Measurements from ENCODE around the gene TMEM132C. TPM values are rescaled to one million over a fixed set of nuclear protein-coding genes. Genes with fewer than 3 reads are reported as not detected.

TMEM132C gene
- polyA plus RNA-seq (2013, experiment 1 of 2): not detected
- not detected for polyA plus RNA-seq (2013, experiment 2 of 2)

DNA sequence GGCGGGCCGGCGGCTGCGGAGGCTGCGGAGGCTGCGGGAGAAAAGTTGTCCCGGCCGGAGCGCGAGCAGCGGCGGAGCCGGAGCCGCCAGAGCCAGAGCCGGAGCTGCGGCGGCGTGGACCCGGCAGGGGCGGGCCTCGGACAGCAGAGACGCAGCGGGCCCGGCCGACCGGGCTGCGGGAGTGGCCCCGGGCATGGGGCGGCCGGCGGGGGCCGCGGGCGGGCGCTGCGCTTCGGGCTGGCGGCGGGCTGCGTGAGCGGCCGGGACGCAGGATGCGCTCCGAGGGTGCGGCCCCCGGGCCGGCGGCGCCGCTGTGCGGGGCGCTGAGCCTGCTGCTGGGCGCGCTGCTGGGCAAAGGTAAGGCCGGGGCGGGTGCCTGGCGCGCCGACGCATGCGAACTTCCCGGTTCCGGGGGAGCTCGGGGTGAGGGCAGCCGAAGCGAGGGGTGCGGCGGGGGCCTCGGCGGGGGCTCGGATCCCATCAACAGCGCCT lies at the start of gene TMEM132C:
TMEM132C (plus strand) TSS at position 40 of the 492 bp plus-strand sequence; CDS start at position 273, 233 bp downstream.
- Histone ChIP-seq H3K27ac (ENCODE audit: low read length, poor library complexity, severe bottlenecking) (no peak within 1 kb of the TSS), H3K9me3 (ENCODE audit: control insufficient read depth, low read length) (peaks cover 17% of the 10 kb centered on the region), H2BK5ac (ENCODE audit: low read depth, low read length, poor library complexity, severe bottlenecking) (no peak within 1 kb of the TSS), H3K4ac (ENCODE audit: low read depth in 1 of 2, low read length in 2 of 2) (no peak within 1 kb of the TSS), H3K79me1 (replicated peaks; ENCODE audit: low read length, poor library complexity, severe bottlenecking) (no peaks in the 10 kb centered on the region), H3K4me2 (ENCODE audit: low read length, poor library complexity, severe bottlenecking) (peak within 1 kb of the TSS; percentile 55), H2BK15ac (ENCODE audit: low read depth, poor library complexity, severe bottlenecking) (no peak within 1 kb of the TSS), H2BK120ac (ENCODE audit: low read depth, low read length) (no peak within 1 kb of the TSS), H3K27me3 (ENCODE audit: control insufficient read depth in 1 of 2, insufficient read depth in 1 of 2, low read length in 2 of 2) (peaks cover 46 to 55% of the 10 kb centered on the region in 2 experiments), H4K8ac (ENCODE audit: low read length) (no peak within 1 kb of the TSS), H3K36me3 (ENCODE audit: control insufficient read depth in 1 of 2, insufficient read depth in 2 of 2, low read depth in 1 of 2, low read length in 2 of 2) (no peaks in the 10 kb centered on the region), H3K23ac (ENCODE audit: low read length in 2 of 2) (no peak within 1 kb of the TSS), H3K4me3 (ENCODE audit: insufficient read depth in 1 of 2, low read depth in 1 of 2, low read length in 2 of 2) (peak within 1 kb of the TSS in 1 of 2 experiments; percentile 7), H3K14ac (ENCODE audit: low read length in 2 of 2) (no peak within 1 kb of the TSS), H2BK12ac (ENCODE audit: low read length in 2 of 2) (no peak within 1 kb of the TSS), H3K18ac (ENCODE audit: low read depth in 1 of 2, low read length in 2 of 2) (no peak within 1 kb of the TSS), H4K91ac (ENCODE audit: low read length) (no peak within 1 kb of the TSS), H3K9ac (ENCODE audit: low read length) (no peak within 1 kb of the TSS), H3K4me1 (ENCODE audit: control insufficient read depth, insufficient read depth, low read depth, low read length) (peaks cover 18% of the 10 kb centered on the region), H2AFZ (ENCODE audit: low read depth, low read length) (no peak within 1 kb of the TSS), H2AK5ac (ENCODE audit: low read length, severe bottlenecking) (no peak within 1 kb of the TSS)
- 4% methylated on average over 16 of the region's 73 CpGs for WGBS
- no peak for DNase-seq

DNA sequence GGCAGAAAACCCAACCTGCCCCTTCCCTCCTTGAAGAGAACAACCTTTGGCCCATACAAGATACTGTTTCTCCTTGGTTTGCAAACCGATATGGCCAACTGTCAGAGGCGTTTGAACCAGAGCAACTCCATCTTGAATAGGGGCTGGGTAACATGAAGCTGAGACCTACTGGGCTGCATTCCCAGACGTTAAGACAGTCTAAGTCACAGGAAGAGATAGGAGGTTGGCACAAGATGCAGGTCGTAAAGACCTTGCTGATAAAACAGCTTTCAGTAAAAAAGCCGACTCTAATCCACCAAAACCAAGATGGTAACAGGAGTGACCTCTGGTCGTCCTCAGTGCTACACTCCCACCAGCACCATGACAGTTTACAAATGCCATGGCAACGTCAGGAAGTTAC lies 42.7 kb upstream of the TMEM132C start:
- Histone ChIP-seq H3K79me1 (replicated peaks; ENCODE audit: low read length, poor library complexity, severe bottlenecking) (no peaks in the 10 kb centered on the region), H2AFZ (ENCODE audit: low read depth, low read length) (no peak overlapping the region), H3K4me3 (ENCODE audit: insufficient read depth in 1 of 2, low read depth in 1 of 2, low read length in 2 of 2) (no peak overlapping the region), H2BK12ac (ENCODE audit: low read length in 2 of 2) (no peak overlapping the region), H3K14ac (ENCODE audit: low read length in 2 of 2) (no peak overlapping the region), H3K4ac (ENCODE audit: low read depth in 1 of 2, low read length in 2 of 2) (no peak overlapping the region), H3K4me1 (ENCODE audit: control insufficient read depth, insufficient read depth, low read depth, low read length) (no peaks in the 10 kb centered on the region), H2BK5ac (ENCODE audit: low read depth, low read length, poor library complexity, severe bottlenecking) (no peak overlapping the region), H4K91ac (ENCODE audit: low read length) (no peak overlapping the region), H3K36me3 (ENCODE audit: control insufficient read depth in 1 of 2, insufficient read depth in 2 of 2, low read depth in 1 of 2, low read length in 2 of 2) (no peaks in the 10 kb centered on the region), H3K18ac (ENCODE audit: low read depth in 1 of 2, low read length in 2 of 2) (no peak overlapping the region), H3K9ac (ENCODE audit: low read length) (no peak overlapping the region), H3K4me2 (ENCODE audit: low read length, poor library complexity, severe bottlenecking) (no peak overlapping the region), H3K9me3 (ENCODE audit: control insufficient read depth, low read length) (no peaks in the 10 kb centered on the region), H3K27ac (ENCODE audit: low read length, poor library complexity, severe bottlenecking) (no peak overlapping the region), H2AK5ac (ENCODE audit: low read length, severe bottlenecking) (no peak overlapping the region), H3K27me3 (ENCODE audit: control insufficient read depth in 1 of 2, insufficient read depth in 1 of 2, low read length in 2 of 2) (no peaks in the 10 kb centered on the region), H3K23ac (ENCODE audit: low read length in 2 of 2) (no peak overlapping the region), H4K8ac (ENCODE audit: low read length) (no peak overlapping the region), H2BK120ac (ENCODE audit: low read depth, low read length) (no peak overlapping the region), H2BK15ac (ENCODE audit: low read depth, poor library complexity, severe bottlenecking) (no peak overlapping the region)
- 63% methylated on average over 7 of the region's 7 CpGs for WGBS
- DNase-seq: no peak

DNA sequence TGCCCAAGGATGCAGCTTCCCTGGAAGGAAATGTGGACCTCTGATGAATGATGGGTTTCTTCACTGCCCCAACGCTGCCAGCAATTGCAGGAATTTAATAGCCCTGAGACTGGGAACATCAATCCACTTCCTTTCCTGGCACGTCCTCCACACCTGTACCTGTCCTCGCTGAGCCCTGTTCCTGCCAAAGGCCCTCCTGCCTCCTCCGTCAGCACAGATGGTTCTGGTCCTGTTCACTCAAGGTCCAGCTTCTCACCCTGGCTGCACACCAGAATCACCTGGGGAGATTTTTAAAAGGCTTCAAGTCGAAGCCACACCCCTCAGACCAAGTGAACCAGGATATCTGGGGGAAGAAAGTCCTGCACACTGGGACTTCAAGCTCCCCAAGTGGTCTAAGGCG lies 38.4 kb upstream of the TMEM132C start:
- H3K4me1 ChIP-seq (ENCODE audit: control insufficient read depth, insufficient read depth, low read depth, low read length): no peaks in the 10 kb centered on the region
- 70% methylated on average over 6 of the region's 6 CpGs for WGBS

DNA sequence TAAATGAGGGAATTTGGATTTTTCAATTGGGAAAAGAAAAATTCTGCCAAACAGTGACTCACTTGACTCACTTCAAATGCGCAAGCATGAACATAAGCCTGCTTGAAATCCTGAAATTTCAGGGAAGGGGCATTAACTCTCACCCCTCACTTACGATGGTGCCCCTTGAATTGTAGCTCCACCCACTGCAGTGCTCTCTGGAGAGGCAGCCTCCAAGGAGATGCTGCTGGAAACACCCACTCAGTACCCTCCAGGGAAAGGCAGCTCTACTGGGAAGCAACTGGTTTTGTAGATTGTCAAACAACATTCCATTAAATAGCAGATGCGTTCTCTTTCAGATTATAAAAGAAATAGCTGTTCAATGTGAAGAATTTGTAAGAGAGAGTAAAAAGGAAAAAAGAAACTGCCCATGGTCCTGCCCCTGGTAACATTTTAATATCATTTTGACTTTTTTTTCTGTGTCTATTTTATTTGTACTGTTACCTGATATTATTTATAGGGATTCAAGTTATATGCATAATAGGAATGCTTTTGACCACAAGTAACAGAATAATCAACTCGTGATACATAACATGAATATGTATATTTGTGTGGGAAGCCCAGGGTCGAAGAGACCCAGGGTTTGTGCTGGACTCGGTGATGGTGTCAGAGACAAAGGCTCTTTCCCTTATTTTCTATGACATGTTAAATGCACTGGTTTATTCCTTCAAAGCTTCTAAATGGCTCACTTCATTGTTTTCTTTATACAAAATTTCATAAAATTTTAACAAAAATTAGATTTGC lies 31.1 kb upstream of the TMEM132C start:
- WGBS: 79% methylated on average over 2 of the region's 6 CpGs
- Histone ChIP-seq H3K14ac (ENCODE audit: low read length in 2 of 2) (no peak overlapping the region), H2BK5ac (ENCODE audit: low read depth, low read length, poor library complexity, severe bottlenecking) (no peak overlapping the region), H3K27ac (ENCODE audit: low read length, poor library complexity, severe bottlenecking) (no peak overlapping the region), H3K79me1 (replicated peaks; ENCODE audit: low read length, poor library complexity, severe bottlenecking) (no peaks in the 10 kb centered on the region), H3K18ac (ENCODE audit: low read depth in 1 of 2, low read length in 2 of 2) (no peak overlapping the region), H3K9me3 (ENCODE audit: control insufficient read depth, low read length) (no peaks in the 10 kb centered on the region), H2BK15ac (ENCODE audit: low read depth, poor library complexity, severe bottlenecking) (no peak overlapping the region), H2BK12ac (ENCODE audit: low read length in 2 of 2) (no peak overlapping the region), H2AK5ac (ENCODE audit: low read length, severe bottlenecking) (no peak overlapping the region), H3K4me2 (ENCODE audit: low read length, poor library complexity, severe bottlenecking) (no peak overlapping the region), H3K4me3 (ENCODE audit: insufficient read depth in 1 of 2, low read depth in 1 of 2, low read length in 2 of 2) (no peak overlapping the region), H3K27me3 (ENCODE audit: control insufficient read depth in 1 of 2, insufficient read depth in 1 of 2, low read length in 2 of 2) (no peaks in the 10 kb centered on the region), H4K91ac (ENCODE audit: low read length) (no peak overlapping the region), H3K4me1 (ENCODE audit: control insufficient read depth, insufficient read depth, low read depth, low read length) (no peaks in the 10 kb centered on the region), H3K4ac (ENCODE audit: low read depth in 1 of 2, low read length in 2 of 2) (no peak overlapping the region), H4K8ac (ENCODE audit: low read length) (no peak overlapping the region), H3K23ac (ENCODE audit: low read length in 2 of 2) (no peak overlapping the region), H2BK120ac (ENCODE audit: low read depth, low read length) (no peak overlapping the region), H2AFZ (ENCODE audit: low read depth, low read length) (no peak overlapping the region), H3K9ac (ENCODE audit: low read length) (no peak overlapping the region), H3K36me3 (ENCODE audit: control insufficient read depth in 1 of 2, insufficient read depth in 2 of 2, low read depth in 1 of 2, low read length in 2 of 2) (no peaks in the 10 kb centered on the region)
- DNase-seq: no peak

More for the DNA sequence above, 38.4 kb upstream of the TMEM132C start:
- H3K4ac ChIP-seq (ENCODE audit: low read depth in 1 of 2, low read length in 2 of 2): no peak overlapping the region
- no peak overlapping the region for H3K4me2 ChIP-seq (ENCODE audit: low read length, poor library complexity, severe bottlenecking)
- H3K36me3 ChIP-seq (ENCODE audit: control insufficient read depth in 1 of 2, insufficient read depth in 2 of 2, low read depth in 1 of 2, low read length in 2 of 2): no peaks in the 10 kb centered on the region
- no peaks in the 10 kb centered on the region for H3K27me3 ChIP-seq (ENCODE audit: control insufficient read depth in 1 of 2, insufficient read depth in 1 of 2, low read length in 2 of 2)
- no peak overlapping the region for H2AK5ac ChIP-seq (ENCODE audit: low read length, severe bottlenecking)
- H2BK120ac ChIP-seq (ENCODE audit: low read depth, low read length): no peak overlapping the region
- no peak overlapping the region for H3K27ac ChIP-seq (ENCODE audit: low read length, poor library complexity, severe bottlenecking)
- H2BK12ac ChIP-seq (ENCODE audit: low read length in 2 of 2): no peak overlapping the region
- H2AFZ ChIP-seq (ENCODE audit: low read depth, low read length): no peak overlapping the region
- H2BK15ac ChIP-seq (ENCODE audit: low read depth, poor library complexity, severe bottlenecking): no peak overlapping the region
- no peaks in the 10 kb centered on the region for H3K79me1 ChIP-seq (replicated peaks; ENCODE audit: low read length, poor library complexity, severe bottlenecking)
- no peak overlapping the region for H3K23ac ChIP-seq (ENCODE audit: low read length in 2 of 2)
- H3K14ac ChIP-seq (ENCODE audit: low read length in 2 of 2): no peak overlapping the region
- no peak overlapping the region for H4K8ac ChIP-seq (ENCODE audit: low read length)
- H4K91ac ChIP-seq (ENCODE audit: low read length): no peak overlapping the region
- no peak overlapping the region for H3K9ac ChIP-seq (ENCODE audit: low read length)
- no peaks in the 10 kb centered on the region for H3K9me3 ChIP-seq (ENCODE audit: control insufficient read depth, low read length)
- H3K18ac ChIP-seq (ENCODE audit: low read depth in 1 of 2, low read length in 2 of 2): no peak overlapping the region
- no peak overlapping the region for H3K4me3 ChIP-seq (ENCODE audit: insufficient read depth in 1 of 2, low read depth in 1 of 2, low read length in 2 of 2)
- no peak for DNase-seq
- no peak overlapping the region for H2BK5ac ChIP-seq (ENCODE audit: low read depth, low read length, poor library complexity, severe bottlenecking)
